GM19463 (cell line): ENCODE data around the gene STK35.

Source experiments
- ATAC-seq: cut with Tn5 transposase; IDR thresholded peaks from one replicate; pipeline ENCODE4 v1.9.1; 2021; ENCODE audit warnings: mild to moderate bottlenecking, moderate library complexity; ENCODE audit not compliant: unreplicated experiment

Gene STK35

GRCh38 chr20:2132461-2132901 lies 30.9 kb downstream of the STK35 start:
- no peak for ATAC-seq

- no peak for ATAC-seq
Measured at GRCh38 chr20:2133318-2134183, 31.9 kb downstream of the STK35 start.

- no peak for ATAC-seq
Measured at GRCh38 chr20:2135013-2135412, 33.4 kb downstream of the STK35 start.

GRCh38 chr20:2136275-2136674 lies 34.6 kb downstream of the STK35 start:
- no peak for ATAC-seq

GRCh38 chr20:2137552-2138201 lies 36.0 kb downstream of the STK35 start:
- ATAC-seq = no peak

- ATAC-seq = no peak
Measured at GRCh38 chr20:2138396-2138795, 36.8 kb downstream of the STK35 start.

GRCh38 chr20:2139250-2139649 lies 37.6 kb downstream of the STK35 start:
- no peak for ATAC-seq

GRCh38 chr20:2139736-2140135 lies 38.1 kb downstream of the STK35 start:
- no peak for ATAC-seq

- ATAC-seq = no peak
Measured at GRCh38 chr20:2140561-2140960, 38.9 kb downstream of the STK35 start.

- no peak for ATAC-seq
Measured at GRCh38 chr20:2141600-2142575, 40.3 kb downstream of the STK35 start.

GRCh38 chr20:2142649-2143048 lies 41.0 kb downstream of the STK35 start:
- ATAC-seq = no peak

- ATAC-seq = no peak
Measured at GRCh38 chr20:2143594-2143993, 42.0 kb downstream of the STK35 start.

GRCh38 chr20:2144850-2145249 lies 43.2 kb downstream of the STK35 start:
- no peak for ATAC-seq

GRCh38 chr20:2145376-2145775 lies 43.7 kb downstream of the STK35 start:
- no peak for ATAC-seq

GRCh38 chr20:2146080-2146867 lies 44.6 kb downstream of the STK35 start:
- no peak for ATAC-seq

GRCh38 chr20:2149507-2149906 lies 47.9 kb downstream of the STK35 start:
- ATAC-seq = no peak

GRCh38 chr20:2150660-2151059 lies 49.0 kb downstream of the STK35 start:
- ATAC-seq = no peak

GRCh38 chr20:2151858-2152281 lies 50.2 kb downstream of the STK35 start:
- ATAC-seq = no peak

- ATAC-seq = no peak
Measured at GRCh38 chr20:2152317-2152716, 50.7 kb downstream of the STK35 start.

- no peak for ATAC-seq
Measured at GRCh38 chr20:2153326-2153725, 51.7 kb downstream of the STK35 start.
